ENCODE data around the gene CUL4B. TPM values are rescaled to one million over a fixed set of nuclear protein-coding genes. Genes with fewer than 3 reads are reported as not detected.
"Not testable (repeated sequence)": the region's sequence is repeated elsewhere in the genome, so short reads cannot be mapped to it uniquely, and the experiment has no call there.

The CUL4B gene
- 24.6 TPM for polyA plus RNA-seq (2012; ENCODE audit: missing spikeins)

DNA sequence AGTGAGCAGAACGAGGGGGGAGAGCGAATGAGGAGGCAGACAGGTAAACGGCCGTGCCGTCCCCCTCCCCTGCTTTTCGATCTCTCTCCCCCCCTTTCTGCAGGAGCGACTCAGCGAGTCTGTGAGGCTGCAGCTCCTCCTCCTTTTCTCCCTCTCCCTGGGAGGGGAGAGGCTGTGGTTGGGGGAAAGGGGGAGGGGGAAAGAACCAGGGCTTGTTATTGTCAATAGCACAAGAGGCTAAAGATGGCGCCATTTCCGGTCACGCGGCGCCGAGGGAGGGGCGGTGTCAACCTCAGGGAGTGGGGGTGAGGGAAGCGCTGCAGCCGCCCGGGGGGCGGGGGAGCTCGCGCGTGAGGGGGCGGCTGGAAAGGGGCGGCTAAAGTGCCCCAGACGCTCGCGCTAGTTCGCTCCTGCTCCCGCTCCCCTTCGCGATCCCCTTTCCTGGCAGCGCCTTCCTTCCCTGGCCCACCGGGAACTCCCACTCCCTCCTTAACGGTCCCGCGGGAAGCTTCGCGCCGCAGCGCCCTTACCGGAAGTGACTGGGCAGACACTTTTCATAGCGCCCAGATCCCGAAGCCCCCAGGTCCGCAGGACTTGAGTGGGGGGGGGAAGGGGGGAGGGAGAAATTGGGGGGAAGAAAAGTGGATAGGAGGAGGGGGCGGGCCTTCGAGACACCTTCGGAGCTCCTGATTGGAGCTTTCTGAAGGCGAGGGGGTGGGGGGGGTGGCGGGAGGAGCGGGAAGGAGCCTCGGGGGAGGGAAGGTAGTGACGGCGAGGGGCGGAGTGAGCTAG, at the start of gene CUL4B:
Gene CUL4B (minus strand): TSS at position 121 of the 792 bp plus-strand sequence. CDS start 324 bp downstream, outside the sequence.
- TF ChIP-seq TAF1 (IDR thresholded peaks at IDR 0.05; ENCODE audit: borderline replicate concordance, low read depth, low read length) (no peak), POLR2A (IDR thresholded peaks at IDR 0.05; ENCODE audit: low read depth, low read length) (peak; percentile 63; the same call in 1 of the 2 replicates)
- DNase-seq (ENCODE audit: insufficient read length) = peak; percentile 45

DNA sequence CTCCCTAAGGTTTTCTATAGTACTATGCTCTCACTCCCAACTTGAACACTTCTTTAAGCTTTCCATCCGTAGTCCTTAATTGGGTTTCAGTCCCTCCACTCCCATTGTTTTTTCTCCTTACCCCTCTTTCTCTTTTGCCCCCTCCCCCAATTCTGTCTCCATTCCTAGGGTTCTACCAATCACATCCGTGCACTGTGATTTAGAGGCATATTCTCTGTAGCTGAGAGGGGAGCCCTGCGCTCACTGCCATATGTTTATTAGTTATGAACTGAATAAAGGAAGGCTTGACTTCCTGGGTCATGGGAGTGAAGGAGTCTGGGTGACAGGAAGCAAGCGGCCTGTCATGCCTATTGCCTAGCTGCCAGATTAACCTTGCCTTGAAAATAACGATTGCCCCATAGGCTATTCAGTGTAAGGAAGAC, 43.6 kb upstream of the CUL4B start:
- DNase-seq (ENCODE audit: insufficient read length) (no peak), FAIRE-seq (peak; percentile 5)
- TF ChIP-seq POLR2AphosphoS5 (IDR thresholded peaks at IDR 0.05; ENCODE audit: low read depth, low read length) (no peak; the same call in 1 of the 2 replicates), POLR2A (IDR thresholded peaks at IDR 0.05; ENCODE audit: low read depth, low read length) (no peak; the same call in 1 of the 2 replicates), TAF1 (IDR thresholded peaks at IDR 0.05; ENCODE audit: borderline replicate concordance, low read depth, low read length) (no peak)

More for the DNA sequence above, at the start of gene CUL4B:
- peak; percentile 81 for FAIRE-seq

DNA sequence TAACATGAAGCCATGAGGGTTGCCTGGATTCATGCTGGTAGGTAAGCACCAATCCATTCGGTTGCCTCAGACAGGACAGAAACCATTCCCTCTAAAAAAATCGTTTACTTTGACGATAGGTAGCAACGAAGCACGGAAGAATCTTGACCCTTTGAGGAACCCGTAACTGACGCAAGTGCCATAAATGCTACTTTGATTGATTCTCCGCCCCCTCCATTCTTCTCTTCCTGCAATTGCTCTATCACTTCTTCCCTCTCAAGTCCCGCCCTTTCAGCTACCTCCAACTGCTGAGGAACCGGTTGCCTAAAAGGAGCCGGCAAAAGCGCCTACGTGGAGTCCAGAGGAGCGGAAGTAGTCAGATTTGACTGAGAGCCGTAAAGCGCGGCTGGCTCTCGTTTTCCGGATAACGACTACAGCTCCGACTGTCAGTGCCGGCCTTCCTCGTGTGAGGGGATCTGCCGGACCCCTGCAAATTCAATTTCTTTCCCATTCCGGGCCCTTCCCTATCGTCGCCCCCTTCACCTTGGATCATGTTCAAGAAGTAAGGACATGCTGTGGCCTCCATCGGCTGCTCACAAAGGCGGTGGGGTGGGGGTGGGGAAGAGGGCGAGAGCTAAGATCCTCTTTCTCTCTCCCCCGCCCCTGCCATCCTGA, 43.1 kb upstream of the CUL4B start, which contains the start of gene MCTS1:
Gene MCTS1 (plus strand): TSS at position 395 of the 654 bp plus-strand sequence. CDS start 136 bp downstream, at position 531.
- TF ChIP-seq POLR2AphosphoS5 (IDR thresholded peaks at IDR 0.05; ENCODE audit: low read depth, low read length) (peak; percentile 59; the same call in 1 of the 2 replicates), TAF1 (IDR thresholded peaks at IDR 0.05; ENCODE audit: borderline replicate concordance, low read depth, low read length) (peak; percentile 50; the same call in 1 of the 2 replicates), POLR2A (IDR thresholded peaks at IDR 0.05; ENCODE audit: low read depth, low read length) (peak; percentile 60)
- DNase-seq (ENCODE audit: insufficient read length) (peak; percentile 27), FAIRE-seq (peak; percentile 81)

DNA sequence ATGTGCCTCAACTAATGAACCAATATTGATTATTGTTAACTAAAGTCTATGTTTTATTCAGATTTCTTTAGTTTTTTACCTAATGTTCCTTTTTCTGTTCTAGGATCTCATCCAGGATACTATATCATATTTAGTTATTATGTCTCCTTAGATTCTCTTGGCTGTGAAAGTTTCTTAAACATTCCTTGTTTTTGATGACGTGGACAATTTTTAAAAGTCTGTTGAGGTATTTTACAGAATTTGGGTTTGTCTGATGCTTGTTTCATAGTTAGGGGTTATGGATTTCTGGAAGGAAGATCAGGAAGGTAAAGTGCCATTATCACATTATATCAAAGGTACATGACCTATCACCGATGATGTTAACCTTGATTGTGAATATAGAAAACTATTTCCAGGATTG, 24.9 kb upstream of the CUL4B start:
- no peak for DNase-seq (ENCODE audit: insufficient read length)
- no peak for TF ChIP-seq POLR2AphosphoS5 (IDR thresholded peaks at IDR 0.05; ENCODE audit: low read depth, low read length)
- FAIRE-seq = no peak

DNA sequence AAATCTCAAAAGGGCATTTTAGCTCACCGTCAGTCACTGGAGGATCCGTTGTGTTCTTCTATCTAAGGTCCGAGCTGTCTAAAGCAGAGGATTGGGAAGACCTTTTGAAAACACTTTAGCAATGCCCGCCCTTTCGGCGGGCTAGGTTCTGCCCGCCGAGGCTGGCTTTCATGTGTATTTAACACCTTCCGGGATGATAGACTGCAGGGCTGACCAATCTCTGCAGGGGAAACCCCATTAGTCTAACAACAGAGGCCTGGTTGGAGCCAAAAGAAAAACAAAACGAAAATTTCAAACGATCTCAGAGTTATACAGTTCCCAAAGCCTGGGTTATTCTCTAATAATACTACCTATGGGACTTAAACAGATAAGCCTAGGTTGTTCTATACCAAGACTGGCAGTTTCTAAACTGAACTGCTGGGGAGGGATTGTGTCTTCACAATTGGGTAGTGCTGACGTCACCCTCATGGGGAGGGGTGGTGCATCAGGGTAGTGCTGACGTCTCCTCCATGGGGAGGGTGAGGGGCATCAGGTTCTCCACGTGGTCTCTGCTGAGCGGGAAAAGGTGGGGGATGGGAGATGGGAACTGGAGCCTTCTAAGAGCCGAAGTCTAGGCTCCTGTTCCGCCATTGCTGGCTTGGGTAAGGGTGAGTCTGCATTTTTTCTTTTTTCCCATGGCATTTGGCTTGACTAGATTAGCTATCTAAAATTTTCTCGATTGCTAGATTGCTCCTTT, 14.8 kb upstream of the CUL4B start:
- DNase-seq (ENCODE audit: insufficient read length) (no peak), FAIRE-seq (no peak)
- no peak for TF ChIP-seq TAF1 (IDR thresholded peaks at IDR 0.05; ENCODE audit: borderline replicate concordance, low read depth, low read length)
- no peak for TF ChIP-seq POLR2A (IDR thresholded peaks at IDR 0.05; ENCODE audit: low read depth, low read length)
- no peak for TF ChIP-seq POLR2AphosphoS5 (IDR thresholded peaks at IDR 0.05; ENCODE audit: low read depth, low read length)

DNA sequence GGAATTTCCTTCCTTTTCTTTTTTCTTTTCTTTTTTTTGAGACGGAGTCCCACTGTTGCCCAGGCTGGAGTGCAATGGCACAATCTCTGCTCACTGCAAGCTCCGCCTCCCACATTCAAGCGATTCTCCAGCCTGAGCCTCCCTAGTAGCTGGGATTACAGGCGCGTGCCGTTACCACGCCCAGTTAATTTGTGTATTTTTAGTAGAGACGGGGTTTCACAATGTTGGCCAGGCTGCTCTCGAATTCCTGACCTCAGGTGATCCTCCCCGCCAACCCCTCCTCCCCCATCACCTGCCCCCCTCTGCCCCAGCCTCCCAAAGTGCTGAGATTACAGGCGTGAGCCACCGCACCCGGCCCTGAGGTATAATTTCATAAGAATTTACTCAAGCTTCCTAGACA, 13.0 kb upstream of the CUL4B start:
- not testable (repeated sequence) for FAIRE-seq; DNase-seq (ENCODE audit: insufficient read length)

DNA sequence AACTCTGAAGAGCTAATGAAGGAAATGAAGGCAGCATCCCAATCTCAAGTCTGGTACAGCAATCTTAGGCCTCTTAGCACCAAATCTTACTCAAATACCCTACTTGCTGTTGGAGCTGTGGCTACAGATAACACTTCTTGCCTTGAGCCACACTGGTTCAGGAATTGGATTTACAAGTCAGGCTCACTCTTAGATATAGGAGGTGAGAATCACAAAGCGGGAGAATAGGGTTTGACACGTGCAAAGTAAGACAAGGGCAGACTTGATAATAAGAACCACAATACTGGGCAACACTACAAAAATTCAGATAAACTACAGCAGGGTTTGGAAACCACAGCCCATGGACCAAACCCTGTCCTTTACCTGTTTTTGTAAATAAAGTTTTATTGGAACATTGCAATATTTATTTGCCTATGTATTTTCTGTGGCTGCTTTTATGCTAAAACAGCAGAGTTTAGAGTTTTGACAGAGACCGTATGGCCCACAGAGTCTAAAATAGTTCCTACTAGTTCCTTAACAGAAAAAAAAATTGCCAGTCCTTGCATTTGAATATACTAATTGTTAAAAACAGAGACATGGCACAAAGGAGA, 9.3 kb upstream of the CUL4B start:
- FAIRE-seq (no peak), DNase-seq (ENCODE audit: insufficient read length) (no peak)
- TF ChIP-seq POLR2AphosphoS5 (IDR thresholded peaks at IDR 0.05; ENCODE audit: low read depth, low read length) (no peak), POLR2A (IDR thresholded peaks at IDR 0.05; ENCODE audit: low read depth, low read length) (no peak), TAF1 (IDR thresholded peaks at IDR 0.05; ENCODE audit: borderline replicate concordance, low read depth, low read length) (no peak)

DNA sequence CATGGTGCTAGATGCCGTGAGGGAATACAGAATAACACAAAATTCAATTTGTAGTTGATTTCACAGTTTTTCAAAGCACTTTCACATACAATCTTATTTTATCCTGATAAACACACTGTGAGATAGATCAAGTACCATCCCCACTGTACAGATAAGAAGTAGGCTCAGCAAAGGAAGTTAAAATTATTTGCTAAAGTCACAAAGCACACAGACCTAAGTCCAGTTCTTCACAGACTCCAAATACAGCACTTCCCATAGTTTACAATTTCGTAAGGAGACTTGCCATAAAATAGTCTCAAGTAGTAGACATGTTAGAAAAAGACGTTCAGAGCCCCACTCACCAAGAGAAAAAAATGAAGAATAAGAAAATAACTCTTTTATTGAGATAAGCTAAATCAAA, 7.8 kb upstream of the CUL4B start:
- TF ChIP-seq TAF1 (IDR thresholded peaks at IDR 0.05; ENCODE audit: borderline replicate concordance, low read depth, low read length) = no peak
- TF ChIP-seq POLR2A (IDR thresholded peaks at IDR 0.05; ENCODE audit: low read depth, low read length) = no peak
- no peak for TF ChIP-seq POLR2AphosphoS5 (IDR thresholded peaks at IDR 0.05; ENCODE audit: low read depth, low read length)
- FAIRE-seq (no peak), DNase-seq (ENCODE audit: insufficient read length) (no peak)

DNA sequence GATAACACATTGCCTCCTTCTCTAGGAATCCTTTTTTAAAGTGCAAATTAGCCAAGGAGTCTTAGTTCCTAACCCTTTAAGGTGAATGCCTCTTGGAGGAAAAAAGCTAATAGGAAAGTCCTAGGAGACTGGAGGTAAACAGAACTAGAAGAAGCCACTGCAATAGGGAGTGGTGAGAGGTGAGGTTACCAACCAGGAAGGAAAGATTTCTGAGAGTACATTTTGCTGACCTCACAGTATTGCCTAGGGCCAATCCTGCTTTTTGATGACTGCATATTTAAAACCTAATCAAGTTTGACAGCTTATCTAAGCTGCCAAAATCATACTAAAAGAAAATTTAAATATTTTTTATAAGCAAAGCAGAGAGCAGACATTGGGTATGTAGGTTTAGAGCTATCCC, 7.3 kb upstream of the CUL4B start:
- no peak for FAIRE-seq

DNA sequence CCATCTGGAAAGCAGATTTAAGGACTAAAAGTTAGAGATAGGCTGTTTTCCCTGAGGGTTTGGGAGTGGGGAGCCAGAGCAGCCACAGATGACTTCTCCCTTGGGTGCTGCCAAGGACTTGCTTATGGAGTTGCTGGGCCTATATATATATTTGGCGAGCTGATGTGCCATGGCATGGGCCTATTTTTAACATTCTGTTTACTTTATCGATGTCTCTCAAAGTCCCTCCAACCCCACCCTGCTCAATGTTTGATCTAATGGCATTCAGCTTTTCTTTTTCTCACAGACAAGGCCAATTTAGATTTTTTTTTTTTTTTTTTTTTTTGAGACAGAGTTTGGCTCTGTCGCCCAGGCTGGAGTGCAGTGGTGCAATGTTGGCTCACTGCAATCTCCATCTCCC, 6.1 kb upstream of the CUL4B start:
- FAIRE-seq (no peak), DNase-seq (ENCODE audit: insufficient read length) (no peak)
- TF ChIP-seq POLR2A (IDR thresholded peaks at IDR 0.05; ENCODE audit: low read depth, low read length) (no peak), POLR2AphosphoS5 (IDR thresholded peaks at IDR 0.05; ENCODE audit: low read depth, low read length) (no peak), TAF1 (IDR thresholded peaks at IDR 0.05; ENCODE audit: borderline replicate concordance, low read depth, low read length) (no peak)

More for the DNA sequence above, 7.3 kb upstream of the CUL4B start:
- no peak for DNase-seq (ENCODE audit: insufficient read length)
- no peak for TF ChIP-seq POLR2A (IDR thresholded peaks at IDR 0.05; ENCODE audit: low read depth, low read length)
- no peak for TF ChIP-seq POLR2AphosphoS5 (IDR thresholded peaks at IDR 0.05; ENCODE audit: low read depth, low read length)
- TF ChIP-seq TAF1 (IDR thresholded peaks at IDR 0.05; ENCODE audit: borderline replicate concordance, low read depth, low read length) = no peak

DNA sequence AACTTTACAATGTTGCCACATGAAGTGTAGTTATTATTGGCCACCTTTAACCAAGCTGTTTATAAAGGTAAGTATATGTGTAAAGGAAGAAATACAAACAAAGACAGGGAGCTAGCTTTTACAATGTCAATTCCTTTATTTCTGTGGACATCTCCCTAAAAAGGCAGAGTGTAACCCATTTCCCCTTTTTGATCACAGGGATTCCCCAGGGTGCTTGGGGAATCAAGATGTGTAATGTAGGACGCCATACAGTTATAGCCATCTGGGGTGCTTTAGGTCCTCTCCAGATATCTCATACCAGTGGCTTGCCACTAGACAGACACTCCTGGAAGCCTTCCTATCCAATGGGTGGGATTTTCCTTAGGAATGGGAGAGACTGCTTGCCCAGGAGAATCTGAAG, 4.2 kb upstream of the CUL4B start:
- no peak for TF ChIP-seq POLR2AphosphoS5 (IDR thresholded peaks at IDR 0.05; ENCODE audit: low read depth, low read length)
- no peak for TF ChIP-seq POLR2A (IDR thresholded peaks at IDR 0.05; ENCODE audit: low read depth, low read length)
- TF ChIP-seq TAF1 (IDR thresholded peaks at IDR 0.05; ENCODE audit: borderline replicate concordance, low read depth, low read length) = no peak
- FAIRE-seq (no peak), DNase-seq (ENCODE audit: insufficient read length) (no peak)
